ENCODE data around the gene WWOX. TPM values are rescaled to one million over a fixed set of nuclear protein-coding genes. Genes with fewer than 3 reads are reported as not detected.

Gene WWOX
- total RNA-seq, 2 donors from 2014 or later = 30.0 to 35.4 TPM

DNA sequence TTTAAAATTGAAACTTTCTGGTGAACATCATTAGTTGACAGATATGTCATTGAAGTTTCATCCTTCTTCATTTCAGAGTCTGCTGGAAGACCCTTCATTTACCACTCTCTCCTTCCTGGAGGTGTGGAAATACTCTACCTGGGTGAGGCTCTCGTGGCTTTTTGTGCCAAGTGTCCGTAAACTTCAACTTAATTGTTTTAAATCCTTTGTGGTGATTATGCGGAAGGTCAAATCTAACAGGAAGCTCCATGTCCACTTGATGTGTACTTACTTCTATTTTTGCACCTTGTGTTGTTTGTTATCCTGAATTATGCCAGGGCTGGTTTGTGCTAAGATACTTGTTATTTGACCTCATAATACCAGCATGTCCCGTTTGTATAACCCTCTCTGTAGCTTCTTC is 129.2 kb downstream of the WWOX start:
- 94 to 100% methylated on average over 3 to 4 of the region's 4 CpGs for WGBS, 2 experiments (ENCODE audit: insufficient coverage in 1 of 2, insufficient read length in 1 of 2)
- Histone ChIP-seq H3K9me3 (ENCODE audit: control insufficient read depth, low read length) (no peaks in the 10 kb centered on the region), H3K36me3 (ENCODE audit: control insufficient read depth, insufficient read depth, low read length) (no peaks in the 10 kb centered on the region), H3K9ac (ENCODE audit: extremely low read depth, low read length, poor library complexity, severe bottlenecking) (no peak overlapping the region), H3K4me3 (ENCODE audit: low read length) (no peak overlapping the region), H3K27me3 (ENCODE audit: control insufficient read depth, insufficient read depth, low read length, poor library complexity, severe bottlenecking) (no peaks in the 10 kb centered on the region), H3K27ac (ENCODE audit: low read depth, low read length) (no peak overlapping the region), H3K4me1 (ENCODE audit: control insufficient read depth, insufficient read depth, low read length) (peaks cover 5% of the 10 kb centered on the region)
- Mint-ChIP-seq H3K36me3 (ENCODE audit: low read depth) (no peaks in the 10 kb centered on the region), H3K27ac (no peak overlapping the region), H3K4me1 (peaks cover 24% of the 10 kb centered on the region), H3K9me3 (no peaks in the 10 kb centered on the region), H3K27me3 (ENCODE audit: insufficient read depth) (no peaks in the 10 kb centered on the region), H3K4me3 (no peak overlapping the region)
- TF ChIP-seq, protein P1, sequence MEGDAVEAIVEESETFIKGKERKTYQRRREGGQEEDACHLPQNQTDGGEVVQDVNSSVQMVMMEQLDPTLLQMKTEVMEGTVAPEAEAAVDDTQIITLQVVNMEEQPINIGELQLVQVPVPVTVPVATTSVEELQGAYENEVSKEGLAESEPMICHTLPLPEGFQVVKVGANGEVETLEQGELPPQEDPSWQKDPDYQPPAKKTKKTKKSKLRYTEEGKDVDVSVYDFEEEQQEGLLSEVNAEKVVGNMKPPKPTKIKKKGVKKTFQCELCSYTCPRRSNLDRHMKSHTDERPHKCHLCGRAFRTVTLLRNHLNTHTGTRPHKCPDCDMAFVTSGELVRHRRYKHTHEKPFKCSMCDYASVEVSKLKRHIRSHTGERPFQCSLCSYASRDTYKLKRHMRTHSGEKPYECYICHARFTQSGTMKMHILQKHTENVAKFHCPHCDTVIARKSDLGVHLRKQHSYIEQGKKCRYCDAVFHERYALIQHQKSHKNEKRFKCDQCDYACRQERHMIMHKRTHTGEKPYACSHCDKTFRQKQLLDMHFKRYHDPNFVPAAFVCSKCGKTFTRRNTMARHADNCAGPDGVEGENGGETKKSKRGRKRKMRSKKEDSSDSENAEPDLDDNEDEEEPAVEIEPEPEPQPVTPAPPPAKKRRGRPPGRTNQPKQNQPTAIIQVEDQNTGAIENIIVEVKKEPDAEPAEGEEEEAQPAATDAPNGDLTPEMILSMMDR (conservative IDR thresholded peaks at IDR 0.05) = no peak
- no peak for DNase-seq

DNA sequence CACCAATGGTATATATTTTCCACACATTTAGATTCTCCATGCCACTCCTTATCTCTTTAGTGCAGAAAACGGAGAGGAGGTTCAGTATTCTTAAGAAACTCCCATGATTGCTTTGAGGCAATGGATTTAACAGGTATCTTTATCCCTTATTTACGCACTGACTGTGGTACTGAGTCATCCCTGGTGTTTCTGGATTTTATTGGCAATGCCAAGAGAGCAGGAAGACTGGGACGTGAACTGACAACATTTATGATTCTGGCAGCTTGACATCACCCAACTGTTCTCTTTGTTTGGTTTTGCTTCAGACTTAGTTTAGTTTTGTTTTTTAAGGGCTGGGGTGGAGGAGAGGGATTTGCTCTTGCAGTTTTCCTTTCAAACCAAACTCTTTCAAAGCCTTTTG is 131.4 kb downstream of the WWOX start:
- Mint-ChIP-seq H3K4me1 (peaks cover 24% of the 10 kb centered on the region), H3K36me3 (ENCODE audit: low read depth) (no peaks in the 10 kb centered on the region), H3K27me3 (ENCODE audit: insufficient read depth) (no peaks in the 10 kb centered on the region), H3K9me3 (no peaks in the 10 kb centered on the region), H3K27ac (no peak overlapping the region), H3K4me3 (no peak overlapping the region)
- peaks cover 5% of the 10 kb centered on the region for H3K4me1 ChIP-seq (ENCODE audit: control insufficient read depth, insufficient read depth, low read length)
- H3K9ac ChIP-seq (ENCODE audit: extremely low read depth, low read length, poor library complexity, severe bottlenecking) = no peak overlapping the region
- no peaks in the 10 kb centered on the region for H3K27me3 ChIP-seq (ENCODE audit: control insufficient read depth, insufficient read depth, low read length, poor library complexity, severe bottlenecking)
- no peaks in the 10 kb centered on the region for H3K36me3 ChIP-seq (ENCODE audit: control insufficient read depth, insufficient read depth, low read length)
- TF ChIP-seq, protein P1 (conservative IDR thresholded peaks at IDR 0.05) = no peak
- no peak overlapping the region for H3K4me3 ChIP-seq (ENCODE audit: low read length)
- no peaks in the 10 kb centered on the region for H3K9me3 ChIP-seq (ENCODE audit: control insufficient read depth, low read length)
- H3K27ac ChIP-seq (ENCODE audit: low read depth, low read length) = no peak overlapping the region
- 89 to 92% methylated on average over 3 of the region's 3 CpGs for WGBS, 2 experiments (ENCODE audit: insufficient coverage in 1 of 2, insufficient read length in 1 of 2)
- no peak for DNase-seq

DNA sequence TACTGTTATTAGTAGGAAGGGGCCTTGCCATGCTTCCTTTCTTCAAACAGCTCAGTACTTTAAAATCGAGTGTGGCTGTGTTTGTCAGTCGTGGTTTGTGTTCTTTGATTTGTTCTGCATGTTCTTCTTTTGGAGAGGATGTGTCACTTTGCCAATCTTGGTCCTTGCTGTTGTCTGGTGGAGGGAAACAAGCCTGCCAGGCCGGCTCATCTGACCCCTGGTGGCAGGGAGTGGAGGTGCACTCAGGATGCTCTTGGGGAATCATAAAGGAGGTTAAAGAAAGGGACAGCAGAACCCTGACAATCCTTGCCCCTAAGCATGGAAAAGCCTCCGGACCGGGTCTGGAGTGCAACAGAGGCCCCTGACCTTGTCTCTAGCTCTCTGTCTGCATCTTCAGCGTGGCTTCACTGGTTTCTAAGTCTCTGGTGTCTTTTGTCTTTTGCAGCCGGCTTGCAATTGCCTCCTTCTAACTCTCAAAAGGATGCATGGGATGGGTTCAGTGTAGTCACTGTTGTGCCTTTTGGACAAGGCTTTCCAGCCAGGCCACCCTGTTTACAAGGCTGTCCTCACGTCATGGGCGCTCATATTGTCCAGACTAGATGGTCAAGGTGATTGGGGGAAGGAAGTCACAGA is 135.8 kb downstream of the WWOX start:
- no peak overlapping the region for H3K9ac ChIP-seq (ENCODE audit: extremely low read depth, low read length, poor library complexity, severe bottlenecking)
- H3K4me1 ChIP-seq (ENCODE audit: control insufficient read depth, insufficient read depth, low read length) = peaks cover 6% of the 10 kb centered on the region
- H3K4me3 ChIP-seq (ENCODE audit: low read length) = no peak overlapping the region
- peak; percentile 95 for DNase-seq
- peaks cover 20% of the 10 kb centered on the region for H3K4me1 Mint-ChIP-seq
- H3K9me3 ChIP-seq (ENCODE audit: control insufficient read depth, low read length) = no peaks in the 10 kb centered on the region
- no peaks in the 10 kb centered on the region for H3K9me3 Mint-ChIP-seq
- no peak overlapping the region for H3K27ac ChIP-seq (ENCODE audit: low read depth, low read length)
- TF ChIP-seq, protein P1 (conservative IDR thresholded peaks at IDR 0.05) = peak; percentile 93
- H3K27me3 Mint-ChIP-seq (ENCODE audit: insufficient read depth) = no peaks in the 10 kb centered on the region
- H3K27ac Mint-ChIP-seq = no peak overlapping the region
- H3K27me3 ChIP-seq (ENCODE audit: control insufficient read depth, insufficient read depth, low read length, poor library complexity, severe bottlenecking) = no peaks in the 10 kb centered on the region
- peaks cover 1% of the 10 kb centered on the region for H3K36me3 Mint-ChIP-seq (ENCODE audit: low read depth)
- H3K36me3 ChIP-seq (ENCODE audit: control insufficient read depth, insufficient read depth, low read length) = no peaks in the 10 kb centered on the region
- WGBS, 2 experiments (ENCODE audit: insufficient coverage in 1 of 2, insufficient read length in 1 of 2) = 16 to 39% methylated on average over 3 to 9 of the region's 9 CpGs
- H3K4me3 Mint-ChIP-seq = no peak overlapping the region

All from endodermal cell (in vitro differentiated cells).